HepG2 (cell line): ENCODE results near the gene SLC22A31. TPM values are rescaled to one million over a fixed set of nuclear protein-coding genes. Genes with fewer than 3 reads are reported as not detected.

Experiments used
- BORCS8-MEF2B ChIP-seq: sonication (generic); formaldehyde crosslinking; IDR thresholded peaks from 2 replicates; pipeline ENCODE4 v1.8.0; 2022; ENCODE audit warnings: mild to moderate bottlenecking, missing genetic modification reagents
- GMEB1 ChIP-seq: sonication (generic); formaldehyde crosslinking; IDR thresholded peaks from 2 replicates; pipeline ENCODE4 v1.5.1; 2020; ENCODE audit warnings: missing genetic modification reagents, mild to moderate bottlenecking, borderline replicate concordance
- KLF6 ChIP-seq: IDR thresholded peaks from 2 replicates; pipeline ENCODE4 v1.8.0; 2016; ENCODE audit warnings: missing biosample characterization, missing genetic modification reagents
- MEIS1 ChIP-seq: sonication (generic); formaldehyde crosslinking; IDR thresholded peaks from 2 replicates; pipeline ENCODE4 v1.9.0; 2021; ENCODE audit warnings: mild to moderate bottlenecking, missing genetic modification reagents, moderate library complexity, borderline replicate concordance
- MLXIP ChIP-seq: sonication (generic); formaldehyde crosslinking; IDR thresholded peaks from 2 replicates; pipeline ENCODE4 v1.9.0; 2021; ENCODE audit warnings: missing genetic modification reagents, borderline replicate concordance
- NFIB ChIP-seq: sonication (generic); formaldehyde crosslinking; IDR thresholded peaks from 2 replicates; pipeline ENCODE4 v1.9.0; 2021; ENCODE audit warnings: missing genetic modification reagents, mild to moderate bottlenecking, borderline replicate concordance
- PAX8 ChIP-seq: sonication (generic); formaldehyde crosslinking; IDR thresholded peaks from 2 replicates; pipeline ENCODE4 v1.8.0; 2022; ENCODE audit warnings: mild to moderate bottlenecking, missing genetic modification reagents, borderline replicate concordance
- PHF8 ChIP-seq: sonication (generic); formaldehyde crosslinking; IDR thresholded peaks from 2 replicates; pipeline ENCODE4 v1.5.0; 2020; ENCODE audit warnings: missing genetic modification reagents
- RAD21 ChIP-seq: fragments of 450-650 bp; formaldehyde crosslinking; IDR thresholded peaks from 2 replicates; pipeline ENCODE4 v1.5.0; 2020; ENCODE audit warnings: mild to moderate bottlenecking
- RNF2 ChIP-seq: fragments of 450-650 bp; conservative IDR thresholded peaks from 2 replicates; pipeline ENCODE4 v1.6.1; 2016; ENCODE audit warnings: low read depth
- RNF219 ChIP-seq: sonication (generic); formaldehyde crosslinking; IDR thresholded peaks from 2 replicates; pipeline ENCODE4 v1.5.0; 2020; ENCODE audit warnings: mild to moderate bottlenecking, missing genetic modification reagents
- TEAD3 ChIP-seq: optimal IDR thresholded peaks from 2 replicates; pipeline ENCODE3; 2016; ENCODE audit warnings: borderline replicate concordance
- ZBTB7A ChIP-seq: sonication (generic); formaldehyde crosslinking; IDR thresholded peaks from 2 replicates; pipeline ENCODE4 v1.8.0; 2022; ENCODE audit warnings: mild to moderate bottlenecking, missing genetic modification reagents
- ZFP41 ChIP-seq: sonication (generic); formaldehyde crosslinking; IDR thresholded peaks from 2 replicates; pipeline ENCODE4 v1.4.0; 2020; ENCODE audit warnings: mild to moderate bottlenecking, missing genetic modification reagents, borderline replicate concordance
- ZFX ChIP-seq: sonication (generic); formaldehyde crosslinking; IDR thresholded peaks from 2 replicates; pipeline ENCODE4 v1.4.0; 2020; ENCODE audit warnings: mild to moderate bottlenecking, low read depth, missing genetic modification reagents, moderate library complexity
- ZNF350 ChIP-seq: sonication (generic); formaldehyde crosslinking; IDR thresholded peaks from 2 replicates; pipeline ENCODE4 v1.4.0; 2020; ENCODE audit warnings: mild to moderate bottlenecking, low read depth, missing genetic modification reagents, borderline replicate concordance
- ZNF546 ChIP-seq: sonication (generic); formaldehyde crosslinking; conservative IDR thresholded peaks from 2 replicates; pipeline ENCODE4 v1.8.1; 2023; ENCODE audit warnings: mild to moderate bottlenecking, missing genetic modification reagents
- ZNF879 ChIP-seq: sonication (generic); formaldehyde crosslinking; IDR thresholded peaks from 2 replicates; pipeline ENCODE4 v1.8.1; 2023; ENCODE audit warnings: missing genetic modification reagents
- ZSCAN25 ChIP-seq: sonication (generic); formaldehyde crosslinking; IDR thresholded peaks from 2 replicates; pipeline ENCODE4 v1.8.0; 2022; ENCODE audit warnings: mild to moderate bottlenecking, missing genetic modification reagents
- polyA plus RNA-seq, 8 experiments: library from polyadenylated mRNA; depleted of rRNA in 3 of 8; stranded (reverse) in 7 of 8; unstranded in 1 of 8; fragments of >200 nt; fragmentation: Illumina TruSeq in 4 of 8; extraction: Trizol in 4 of 8; gene quantifications; 2 replicates each; pipeline versions ENCODE4 v1.2.1 to v1.2.3, GENCODE V29; 2011 to 2016; ENCODE audit warnings: low read depth in 4 of 8, missing spikeins in 1 of 8, mixed read lengths in 1 of 8; ENCODE audit not compliant: insufficient read depth in 1 of 8
- total RNA-seq, 5 experiments: library from RNA; depleted of rRNA; stranded (reverse); fragments of >200 nt; fragmentation: Illumina TruSeq; extraction: Trizol; gene quantifications; 2 replicates each; pipeline ENCODE4 v1.2.3, GENCODE V29; 2016; ENCODE audit warnings: low read depth in 1 of 5

SLC22A31 gene
- total and polyA plus RNA-seq, 2 of the 13 experiments (the other 11 are each of a cell fraction or from before 2014, with no cell fraction given): 67.3 to 83.3 TPM

GRCh38 chr16:89159850-89160354 lies 40.4 kb downstream of the SLC22A31 start (continued):
- no peak for TF ChIP-seq RNF219 (CRISPR knock-in tag)
- peak; percentile 18; the same call in 1 of the 2 replicates for TF ChIP-seq ZNF350
- TF ChIP-seq PHF8 (CRISPR knock-in tag): 0 out of 2 replicates have a peak, but pooled peaks have one; percentile 17
- TF ChIP-seq ZFX (CRISPR knock-in tag): 0 out of 2 replicates have a peak, but pooled peaks have one; percentile 3
- TF ChIP-seq MEIS1 (CRISPR knock-in tag): peak; percentile 28; the same call in 1 of the 2 replicates
- 0 out of 2 replicates have a peak, but pooled peaks have one; percentile 5 for TF ChIP-seq RAD21 (CRISPR knock-in tag)
- TF ChIP-seq ZNF546: peak; percentile 36; the same call in 1 of the 2 replicates
- TF ChIP-seq MLXIP (CRISPR knock-in tag): no peak
- 0 out of 2 replicates have a peak, but pooled peaks have one; percentile 4 for TF ChIP-seq NFIB (CRISPR knock-in tag)
- TF ChIP-seq ZFP41: peak; percentile 4; the same call in 1 of the 2 replicates
- TF ChIP-seq TEAD3 (CRISPR knock-in tag): peak; percentile 20
- TF ChIP-seq KLF6 (CRISPR knock-in tag): 0 out of 2 replicates have a peak, but pooled peaks have one; percentile 12
- TF ChIP-seq ZBTB7A (CRISPR knock-in tag): 0 out of 2 replicates have a peak, but pooled peaks have one; percentile 29
- 0 out of 2 replicates have a peak, but pooled peaks have one; percentile 50 for TF ChIP-seq GMEB1 (CRISPR knock-in tag)
- 0 out of 2 replicates have a peak, but pooled peaks have one; percentile 22 for TF ChIP-seq RNF2
- TF ChIP-seq ZNF879 (CRISPR knock-in tag): no peak
- TF ChIP-seq BORCS8-MEF2B (CRISPR knock-in tag): peak; percentile 40
- 0 out of 2 replicates have a peak, but pooled peaks have one; percentile 67 for TF ChIP-seq ZSCAN25 (CRISPR knock-in tag)
- TF ChIP-seq PAX8 (CRISPR knock-in tag): 0 out of 2 replicates have a peak, but pooled peaks have one; percentile 30
